Gastrocnemius medialis (tissue), 4 donors: ENCODE data around the gene CCDC178.
"Not testable (repeated sequence)": the region's sequence is repeated elsewhere in the genome, so short reads cannot be mapped to it uniquely, and the experiment has no call there.

ENCODE experiments used
- CTCF ChIP-seq, 5 experiments: fragments of 450-650 bp in 3 of 5; fragments of 200-600 bp in 2 of 5; sonication (generic) in 2 of 5; IDR thresholded peaks in 4 of 5; conservative IDR thresholded peaks in 1 of 5; 1 replicate in 4 of 5; 2 replicates in 1 of 5; pipeline ENCODE4 v1.5.1; 2016 to 2019; ENCODE audit warnings: antibody characterized with exemption in 5 of 5, mild to moderate bottlenecking in 3 of 5, moderate library complexity in 3 of 5
- POLR2A ChIP-seq, 2 donors: fragments of 450-650 bp; IDR thresholded peaks; one replicate each; pipeline ENCODE4 v1.6.1; 2017; ENCODE audit warnings: antibody characterized with exemption in 2 of 2, mild to moderate bottlenecking in 2 of 2, moderate library complexity in 2 of 2

GRCh38 chr18:32952318-32952717 is 488.2 kb downstream of the CCDC178 start:
- not testable (repeated sequence) for TF ChIP-seq CTCF (IDR thresholded peaks at IDR 0.05 in 4 of 5, conservative IDR thresholded peaks at IDR 0.05 in 1 of 5); POLR2A (IDR thresholded peaks at IDR 0.05)
